ENCODE results near the gene C19orf12. TPM values are rescaled to one million over a fixed set of nuclear protein-coding genes. Genes with fewer than 3 reads are reported as not detected.

C19orf12 gene
- total RNA-seq, result 48.6 TPM
- long read RNA-seq, full-length matches to known transcripts, result 104 of 113 reads
- long read RNA-seq, partial matches to known transcripts, result 0 of 113 reads
- long read RNA-seq, other reads (novel, unspliced or antisense), result 9 of 113 reads

GRCh38 chr19:29714953-29715700 is at the start of gene C19orf12:
Gene C19orf12, minus strand, starts transcription at chr19:29715261. Its CDS starts 6,848 bp downstream, at chr19:29708413.
- intact Hi-C loops (cut with micrococcal nuclease), result no loop called here
- Histone ChIP-seq H3K4me1 (peaks cover 62% of the 10 kb centered on the region), H3K27me3 (ENCODE audit: low read depth) (no peaks in the 10 kb centered on the region), H3K27ac (replicated peaks) (peak within 1 kb of the TSS; percentile 91), H3K9me3 (replicated peaks) (no peaks in the 10 kb centered on the region), H3K36me3 (no peaks in the 10 kb centered on the region), H3K4me3 (peak within 1 kb of the TSS; percentile 92)
- no peak for TF ChIP-seq CTCF (IDR thresholded peaks at IDR 0.05; ENCODE audit: borderline replicate concordance)
- DNase-seq, result peak; percentile 64

GRCh38 chr19:29764361-29764760 is 49.3 kb upstream of the C19orf12 start:
- intact Hi-C loops (cut with micrococcal nuclease), result no loop called here
- DNase-seq, result no peak
- H3K9me3 ChIP-seq (replicated peaks), result no peaks in the 10 kb centered on the region
- H3K4me1 ChIP-seq, result peaks cover 8% of the 10 kb centered on the region
- no peak overlapping the region for H3K27ac ChIP-seq (replicated peaks)
- no peak overlapping the region for H3K4me3 ChIP-seq
- H3K36me3 ChIP-seq, result no peaks in the 10 kb centered on the region
- no peak for TF ChIP-seq CTCF (IDR thresholded peaks at IDR 0.05; ENCODE audit: borderline replicate concordance)
- peaks cover 56% of the 10 kb centered on the region for H3K27me3 ChIP-seq (ENCODE audit: low read depth)

- Histone ChIP-seq H3K9me3 (replicated peaks) (no peaks in the 10 kb centered on the region), H3K4me1 (peaks cover 8% of the 10 kb centered on the region), H3K4me3 (no peak overlapping the region), H3K27ac (replicated peaks) (no peak overlapping the region), H3K36me3 (no peaks in the 10 kb centered on the region), H3K27me3 (ENCODE audit: low read depth) (peaks cover 56% of the 10 kb centered on the region)
- DNase-seq, result no peak
- no peak for TF ChIP-seq CTCF (IDR thresholded peaks at IDR 0.05; ENCODE audit: borderline replicate concordance)
- intact Hi-C loops (cut with micrococcal nuclease), result no loop called here
These were observed 48.1 kb upstream of the C19orf12 start for GRCh38 chr19:29763196-29763595.

- TF ChIP-seq CTCF (IDR thresholded peaks at IDR 0.05; ENCODE audit: borderline replicate concordance), result no peak
- DNase-seq, result no peak
- peaks cover 53% of the 10 kb centered on the region for H3K27me3 ChIP-seq (ENCODE audit: low read depth)
- H3K27ac ChIP-seq (replicated peaks), result no peak overlapping the region
- no peaks in the 10 kb centered on the region for H3K36me3 ChIP-seq
- no peaks in the 10 kb centered on the region for H3K9me3 ChIP-seq (replicated peaks)
- no peak overlapping the region for H3K4me3 ChIP-seq
- H3K4me1 ChIP-seq, result peaks cover 8% of the 10 kb centered on the region
- intact Hi-C loops (cut with micrococcal nuclease), result no loop called here
These were observed 46.6 kb upstream of the C19orf12 start for GRCh38 chr19:29761575-29762232.

- no peak for TF ChIP-seq CTCF (IDR thresholded peaks at IDR 0.05; ENCODE audit: borderline replicate concordance)
- H3K4me1 ChIP-seq, result peaks cover 8% of the 10 kb centered on the region
- no peak for DNase-seq
- peaks cover 49% of the 10 kb centered on the region for H3K27me3 ChIP-seq (ENCODE audit: low read depth)
- intact Hi-C loops (cut with micrococcal nuclease), result no loop called here
- H3K9me3 ChIP-seq (replicated peaks), result no peaks in the 10 kb centered on the region
- no peak overlapping the region for H3K4me3 ChIP-seq
- no peaks in the 10 kb centered on the region for H3K36me3 ChIP-seq
- no peak overlapping the region for H3K27ac ChIP-seq (replicated peaks)
These were observed 45.9 kb upstream of the C19orf12 start for GRCh38 chr19:29760752-29761502.
